ENCODE measurements around the gene KISS1. TPM values are rescaled to one million over a fixed set of nuclear protein-coding genes. Genes with fewer than 3 reads are reported as not detected.
A peak's percentile ranks its signal among the peaks of the same experiment; 100 is the strongest.

The KISS1 gene
- total RNA-seq, 1 donor from 2014 or later, result not detected

GRCh38 chr1:204201348-204202040, 5.2 kb upstream of the KISS1 start:
- H3K27me3 Mint-ChIP-seq, result peaks cover 25% of the 10 kb centered on the region

DNA sequence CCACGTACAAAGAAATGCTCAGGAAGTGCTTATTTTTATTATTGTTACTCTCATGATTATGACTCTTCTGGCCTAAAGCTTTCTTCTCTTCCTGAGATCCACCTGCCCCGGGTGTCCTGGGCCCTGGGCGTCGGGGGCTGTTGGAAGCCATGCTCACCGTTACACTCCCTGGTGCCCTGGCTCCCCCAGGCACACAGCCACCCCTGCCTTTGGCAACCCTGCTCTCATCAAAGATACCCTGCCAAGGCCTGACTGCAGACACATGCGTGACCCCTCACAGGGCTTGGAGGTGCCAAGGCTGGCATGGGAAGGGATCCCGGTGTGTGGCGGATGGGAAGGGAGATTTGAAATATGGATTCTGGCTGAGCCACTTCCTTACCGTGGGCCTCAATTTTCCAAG, 3.3 kb upstream of the KISS1 start:
- no peaks in the 10 kb centered on the region for H3K4me1 Mint-ChIP-seq (ENCODE audit: low read depth)
- no peak for TF ChIP-seq CTCF (IDR thresholded peaks at IDR 0.05; ENCODE audit: unreplicated experiment)
- H3K36me3 Mint-ChIP-seq (ENCODE audit: insufficient read depth), result no peaks in the 10 kb centered on the region
- peaks cover 39% of the 10 kb centered on the region for H3K27me3 Mint-ChIP-seq
- no peak for DNase-seq (ENCODE audit: low spot score, unreplicated experiment)
- no peak overlapping the region for H3K4me3 Mint-ChIP-seq (ENCODE audit: low read depth)
- H3K27ac Mint-ChIP-seq, result no peak overlapping the region
- no peaks in the 10 kb centered on the region for H3K9me3 Mint-ChIP-seq (ENCODE audit: low read depth)

More at GRCh38 chr1:204201348-204202040, 5.2 kb upstream of the KISS1 start:
- TF ChIP-seq CTCF (IDR thresholded peaks at IDR 0.05; ENCODE audit: unreplicated experiment), result no peak
- Mint-ChIP-seq H3K9me3 (ENCODE audit: low read depth) (no peaks in the 10 kb centered on the region), H3K36me3 (ENCODE audit: insufficient read depth) (no peaks in the 10 kb centered on the region), H3K4me3 (ENCODE audit: low read depth) (no peak overlapping the region), H3K27ac (no peak overlapping the region), H3K4me1 (ENCODE audit: low read depth) (no peaks in the 10 kb centered on the region)
- DNase-seq (ENCODE audit: low spot score, unreplicated experiment), result no peak

DNA sequence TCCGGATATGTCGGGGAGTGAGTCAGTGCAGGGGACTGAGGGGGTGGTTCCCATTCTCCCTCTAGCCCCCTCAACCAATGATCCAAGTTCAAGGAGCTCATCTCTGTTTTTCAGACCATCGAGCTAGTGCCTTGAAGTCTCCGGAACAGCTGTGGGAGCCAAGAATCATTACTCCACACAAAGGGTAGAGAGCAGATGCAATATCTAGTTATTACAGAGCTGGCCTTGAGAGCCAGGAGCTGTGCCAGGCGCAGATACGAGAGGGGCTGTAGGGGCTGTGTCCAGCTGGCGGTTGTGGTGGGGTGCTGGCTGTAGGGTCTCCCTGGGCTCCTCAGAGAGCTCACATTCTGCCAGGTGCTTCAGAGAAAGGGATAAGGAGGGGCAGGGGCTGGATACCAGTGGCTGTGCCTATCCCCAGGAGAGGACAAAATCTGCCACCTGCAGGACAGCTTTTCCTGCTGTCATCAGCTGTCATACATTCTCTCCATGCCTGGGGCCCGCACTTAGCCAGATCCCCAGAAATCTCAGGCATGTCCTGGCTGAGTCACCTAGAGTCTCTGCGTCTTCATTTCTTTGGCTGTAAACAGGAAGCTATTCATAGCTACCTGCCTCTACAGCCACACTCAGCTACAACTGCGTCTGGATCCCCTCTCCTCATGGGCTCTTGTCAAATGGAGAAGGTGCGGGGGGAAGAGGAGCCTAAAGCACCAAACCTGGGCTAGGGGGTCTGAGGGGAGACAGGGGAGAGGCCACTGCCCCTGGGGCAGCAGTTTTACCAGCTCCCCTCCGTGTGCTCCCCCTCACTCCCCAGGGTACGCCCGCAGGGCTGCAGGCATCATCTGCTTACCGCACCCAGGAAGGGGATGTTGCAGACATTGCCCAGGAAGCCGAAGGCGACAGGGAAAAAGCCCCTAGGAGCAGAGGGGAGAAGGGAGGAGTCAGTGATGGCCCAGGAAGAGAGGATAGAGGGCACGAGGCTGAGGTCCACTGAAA, 2.4 kb upstream of the KISS1 start:
- Mint-ChIP-seq H3K9me3 (ENCODE audit: low read depth) (no peaks in the 10 kb centered on the region), H3K36me3 (ENCODE audit: insufficient read depth) (no peaks in the 10 kb centered on the region), H3K4me1 (ENCODE audit: low read depth) (no peaks in the 10 kb centered on the region), H3K27ac (peak overlapping the region; percentile 53), H3K4me3 (ENCODE audit: low read depth) (no peak overlapping the region), H3K27me3 (peaks cover 46% of the 10 kb centered on the region)
- TF ChIP-seq CTCF (IDR thresholded peaks at IDR 0.05; ENCODE audit: unreplicated experiment), result no peak
- no peak for DNase-seq (ENCODE audit: low spot score, unreplicated experiment)

GRCh38 chr1:204197068-204197467, 777 bp upstream of the KISS1 start:
- no peak for TF ChIP-seq CTCF (IDR thresholded peaks at IDR 0.05; ENCODE audit: unreplicated experiment)
- Mint-ChIP-seq H3K27me3 (peaks cover 59% of the 10 kb centered on the region), H3K9me3 (ENCODE audit: low read depth) (no peaks in the 10 kb centered on the region), H3K36me3 (ENCODE audit: insufficient read depth) (no peaks in the 10 kb centered on the region), H3K4me1 (ENCODE audit: low read depth) (no peaks in the 10 kb centered on the region), H3K4me3 (ENCODE audit: low read depth) (no peak overlapping the region), H3K27ac (no peak overlapping the region)
- DNase-seq (ENCODE audit: low spot score, unreplicated experiment), result no peak

GRCh38 chr1:204194771-204195170, 1.5 kb downstream of the KISS1 start:
- no peak for DNase-seq (ENCODE audit: low spot score, unreplicated experiment)
- H3K4me1 Mint-ChIP-seq (ENCODE audit: low read depth), result peaks cover 6% of the 10 kb centered on the region
- H3K9me3 Mint-ChIP-seq (ENCODE audit: low read depth), result no peaks in the 10 kb centered on the region
- no peaks in the 10 kb centered on the region for H3K36me3 Mint-ChIP-seq (ENCODE audit: insufficient read depth)
- H3K27ac Mint-ChIP-seq, result no peak overlapping the region
- H3K27me3 Mint-ChIP-seq, result peaks cover 71% of the 10 kb centered on the region
- TF ChIP-seq CTCF (IDR thresholded peaks at IDR 0.05; ENCODE audit: unreplicated experiment), result no peak
- H3K4me3 Mint-ChIP-seq (ENCODE audit: low read depth), result no peak overlapping the region

All from progenitor cell of endocrine pancreas (in vitro differentiated cells).